Measurements from ENCODE around the gene EXOC4. TPM values are rescaled to one million over a fixed set of nuclear protein-coding genes. Genes with fewer than 3 reads are reported as not detected.

The EXOC4 gene
- total and polyA plus RNA-seq, 2 of the 13 experiments (the other 11 are each of a cell fraction or from before 2014, with no cell fraction given): 22.5 to 39.0 TPM

DNA sequence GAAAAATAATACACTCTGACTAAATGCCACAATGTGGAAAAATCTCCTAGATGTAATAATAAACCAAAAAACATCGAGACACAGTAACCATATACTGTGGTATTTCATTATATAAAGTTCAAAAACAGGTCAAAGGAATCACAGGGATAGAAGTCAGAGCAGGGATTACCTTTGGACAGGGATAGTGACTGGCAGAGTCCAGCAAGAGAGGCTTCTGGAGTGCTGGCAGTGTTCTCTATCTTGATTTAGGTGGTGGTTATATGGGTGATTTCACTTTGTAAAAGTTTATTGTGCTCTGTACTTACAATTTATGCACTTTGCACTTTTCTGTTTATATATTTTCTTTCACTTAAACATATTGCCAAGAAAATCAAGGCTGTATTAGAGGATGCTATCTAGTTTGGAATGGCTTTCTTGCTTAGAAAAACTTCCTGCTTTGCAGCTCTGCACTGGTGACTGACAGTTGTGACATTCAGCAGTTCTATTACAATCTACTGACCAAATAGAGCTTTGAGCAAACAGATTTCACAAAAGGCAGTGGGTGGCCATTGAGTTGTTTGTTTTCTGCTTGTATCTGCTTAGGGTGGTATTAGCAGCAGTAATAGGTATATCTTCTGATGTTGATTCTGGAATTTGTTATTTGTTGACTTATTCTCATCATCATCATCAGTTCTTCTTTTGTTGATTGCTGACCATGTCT is 610.6 kb downstream of the EXOC4 start (continued):
- TF ChIP-seq AKNA (CRISPR knock-in tag; IDR thresholded peaks at IDR 0.05; ENCODE audit: borderline replicate concordance): no peak
- TF ChIP-seq ZNF143 (CRISPR knock-in tag; IDR thresholded peaks at IDR 0.05): no peak
- TF ChIP-seq TOPORS (CRISPR knock-in tag; IDR thresholded peaks at IDR 0.05): no peak
- no peak for TF ChIP-seq PRDM10 (CRISPR knock-in tag; IDR thresholded peaks at IDR 0.05; ENCODE audit: low read depth)
- TF ChIP-seq ZNF276 (CRISPR knock-in tag; IDR thresholded peaks at IDR 0.05; ENCODE audit: low read depth): no peak
- no peak for TF ChIP-seq ZNF883 (CRISPR knock-in tag; IDR thresholded peaks at IDR 0.05; ENCODE audit: not compliant biosample characterization)
- TF ChIP-seq, protein P1, sequence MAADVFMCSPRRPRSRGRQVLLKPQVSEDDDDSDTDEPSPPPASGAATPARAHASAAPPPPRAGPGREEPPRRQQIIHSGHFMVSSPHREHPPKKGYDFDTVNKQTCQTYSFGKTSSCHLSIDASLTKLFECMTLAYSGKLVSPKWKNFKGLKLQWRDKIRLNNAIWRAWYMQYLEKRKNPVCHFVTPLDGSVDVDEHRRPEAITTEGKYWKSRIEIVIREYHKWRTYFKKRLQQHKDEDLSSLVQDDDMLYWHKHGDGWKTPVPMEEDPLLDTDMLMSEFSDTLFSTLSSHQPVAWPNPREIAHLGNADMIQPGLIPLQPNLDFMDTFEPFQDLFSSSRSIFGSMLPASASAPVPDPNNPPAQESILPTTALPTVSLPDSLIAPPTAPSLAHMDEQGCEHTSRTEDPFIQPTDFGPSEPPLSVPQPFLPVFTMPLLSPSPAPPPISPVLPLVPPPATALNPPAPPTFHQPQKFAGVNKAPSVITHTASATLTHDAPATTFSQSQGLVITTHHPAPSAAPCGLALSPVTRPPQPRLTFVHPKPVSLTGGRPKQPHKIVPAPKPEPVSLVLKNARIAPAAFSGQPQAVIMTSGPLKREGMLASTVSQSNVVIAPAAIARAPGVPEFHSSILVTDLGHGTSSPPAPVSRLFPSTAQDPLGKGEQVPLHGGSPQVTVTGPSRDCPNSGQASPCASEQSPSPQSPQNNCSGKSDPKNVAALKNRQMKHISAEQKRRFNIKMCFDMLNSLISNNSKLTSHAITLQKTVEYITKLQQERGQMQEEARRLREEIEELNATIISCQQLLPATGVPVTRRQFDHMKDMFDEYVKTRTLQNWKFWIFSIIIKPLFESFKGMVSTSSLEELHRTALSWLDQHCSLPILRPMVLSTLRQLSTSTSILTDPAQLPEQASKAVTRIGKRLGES (CRISPR knock-in tag; IDR thresholded peaks at IDR 0.05; ENCODE audit: borderline replicate concordance): no peak
- TF ChIP-seq RFX5 (IDR thresholded peaks at IDR 0.05; ENCODE audit: low read depth, low read length): no peak
- TF ChIP-seq XBP1 (CRISPR knock-in tag; IDR thresholded peaks at IDR 0.05): no peak
- no peak for TF ChIP-seq MTF2 (CRISPR knock-in tag; IDR thresholded peaks at IDR 0.05; ENCODE audit: borderline replicate concordance)
- no peak for TF ChIP-seq PAWR (CRISPR knock-in tag; IDR thresholded peaks at IDR 0.05; ENCODE audit: borderline replicate concordance)
- 0 out of 2 replicates have a peak, but pooled peaks have one; percentile 21 for TF ChIP-seq BCL6 (CRISPR knock-in tag; IDR thresholded peaks at IDR 0.05)

Data from HepG2 (cell line).